BJ (cell line): Measurements from ENCODE around the gene DNAJB9. TPM values are rescaled to one million over a fixed set of nuclear protein-coding genes. Genes with fewer than 3 reads are reported as not detected.
A peak's percentile ranks its signal among the peaks of the same experiment; 100 is the strongest.

Experiments
- CTCF ChIA-PET: fragments of 350-600 bp; formaldehyde crosslinking; extraction: SDS; loops from one replicate; lab custom pipeline; 2021; ENCODE audit warnings: antibody characterized with exemption, inconsistent platforms; lab: Yijun Ruan, JAX
- POLR2A ChIA-PET: fragments of 300-600 bp; sonication (Branson Sonifier 250); formaldehyde crosslinking; extraction: SDS; loops from one replicate; lab custom pipeline; 2021; ENCODE audit warnings: antibody characterized with exemption; lab: Charles Lee
- DNase-seq: peaks from one replicate; pipeline ENCODE4 v3.0.0-alpha.2; 2011; ENCODE audit warnings: low read depth
- H3K27me3 ChIP-seq: 2 replicates; pipeline ENCODE4 v1.6.0; 2011; ENCODE audit warnings: low read length; ENCODE audit not compliant: control insufficient read depth, insufficient read depth
- H3K36me3 ChIP-seq: 2 replicates; pipeline ENCODE4 v1.5.1; 2011; ENCODE audit warnings: low read length; ENCODE audit not compliant: control insufficient read depth, insufficient read depth
- H3K4me3 ChIP-seq: 2 replicates; pipeline ENCODE4 v1.5.1; 2011; ENCODE audit warnings: low read depth, mild to moderate bottlenecking, control low read depth, low read length
- CTCF ChIP-seq: IDR thresholded peaks from 2 replicates; pipeline ENCODE4 v1.5.1; 2011; ENCODE audit warnings: low read depth, mild to moderate bottlenecking, control low read depth, inconsistent platforms, low read length, moderate library complexity; ENCODE audit not compliant: insufficient read depth
- polyA plus RNA-seq: library from polyadenylated mRNA; depleted of rRNA; stranded (reverse); fragments of >200 nt; gene quantifications from 2 replicates; pipeline ENCODE4 v1.2.3, GENCODE V29; 2011

The DNAJB9 gene
- polyA plus RNA-seq, 1 experiment, result 9.0 TPM

DNA sequence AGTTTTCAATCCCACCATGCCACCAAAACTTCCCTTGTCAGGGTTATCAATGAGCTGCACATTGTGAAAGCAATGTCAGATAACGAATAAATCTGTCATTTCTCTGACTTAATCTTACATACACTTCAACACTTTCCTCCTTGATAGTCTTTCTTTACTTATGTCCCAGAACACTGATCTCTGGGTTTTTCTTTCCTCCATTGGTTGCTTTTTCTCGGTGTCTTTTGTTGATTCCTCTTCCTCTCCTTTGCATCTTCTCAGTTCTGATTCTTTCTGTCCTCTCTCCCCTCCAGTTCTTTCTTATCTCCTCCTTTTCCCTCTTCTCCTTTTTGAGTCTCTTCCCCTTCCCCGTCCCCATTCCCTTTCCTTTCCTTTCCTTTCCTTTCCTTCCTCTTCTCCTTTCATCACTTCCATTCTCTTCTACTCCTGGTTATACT lies 16.6 kb downstream of the DNAJB9 start:
- no peaks in the 10 kb centered on the region for H3K27me3 ChIP-seq
- DNase-seq, result no peak
- POLR2A ChIA-PET, result no interaction called here
- H3K4me3 ChIP-seq, result no peak overlapping the region
- TF ChIP-seq CTCF, result no peak
- H3K36me3 ChIP-seq, result no peaks in the 10 kb centered on the region
- CTCF ChIA-PET, result no interaction called here

- no peak for DNase-seq
- CTCF ChIA-PET, result no interaction called here
Measured at GRCh38 chr7:108589199-108589598, 19.5 kb downstream of the DNAJB9 start.

GRCh38 chr7:108589874-108590273 lies 20.2 kb downstream of the DNAJB9 start:
- no peaks in the 10 kb centered on the region for H3K27me3 ChIP-seq
- POLR2A ChIA-PET, result no interaction called here
- TF ChIP-seq CTCF, result no peak
- CTCF ChIA-PET, result no interaction called here
- no peak overlapping the region for H3K4me3 ChIP-seq
- DNase-seq, result no peak
- H3K36me3 ChIP-seq, result no peaks in the 10 kb centered on the region

More at GRCh38 chr7:108589199-108589598, 19.5 kb downstream of the DNAJB9 start:
- TF ChIP-seq CTCF, result no peak
- Histone ChIP-seq H3K27me3 (no peaks in the 10 kb centered on the region), H3K4me3 (no peak overlapping the region), H3K36me3 (no peaks in the 10 kb centered on the region)
- POLR2A ChIA-PET, result no interaction called here

DNA sequence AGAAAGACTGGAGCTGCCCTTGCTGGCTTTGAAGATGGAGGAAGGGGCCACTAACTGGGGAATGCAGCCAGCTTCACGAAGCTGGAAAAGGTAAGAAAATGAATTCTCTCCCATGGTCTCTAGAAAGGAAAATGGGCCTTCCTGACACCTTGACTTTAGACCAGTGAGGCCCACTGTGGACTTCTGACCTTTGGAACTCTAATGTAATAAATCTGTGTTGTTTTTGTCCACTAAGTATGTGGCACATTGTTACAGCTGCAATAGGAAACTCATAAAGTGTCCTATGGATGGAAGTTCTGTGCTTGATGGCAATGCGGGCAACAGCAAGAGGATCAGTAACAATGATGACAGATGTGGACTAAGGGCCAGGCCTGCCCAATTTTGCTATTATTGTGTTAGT lies 20.9 kb downstream of the DNAJB9 start:
- no peak for DNase-seq
- no peak overlapping the region for H3K4me3 ChIP-seq
- no peaks in the 10 kb centered on the region for H3K27me3 ChIP-seq
- no peaks in the 10 kb centered on the region for H3K36me3 ChIP-seq
- no peak for TF ChIP-seq CTCF
- ChIA-PET CTCF (no interaction called here), POLR2A (no interaction called here)

DNA sequence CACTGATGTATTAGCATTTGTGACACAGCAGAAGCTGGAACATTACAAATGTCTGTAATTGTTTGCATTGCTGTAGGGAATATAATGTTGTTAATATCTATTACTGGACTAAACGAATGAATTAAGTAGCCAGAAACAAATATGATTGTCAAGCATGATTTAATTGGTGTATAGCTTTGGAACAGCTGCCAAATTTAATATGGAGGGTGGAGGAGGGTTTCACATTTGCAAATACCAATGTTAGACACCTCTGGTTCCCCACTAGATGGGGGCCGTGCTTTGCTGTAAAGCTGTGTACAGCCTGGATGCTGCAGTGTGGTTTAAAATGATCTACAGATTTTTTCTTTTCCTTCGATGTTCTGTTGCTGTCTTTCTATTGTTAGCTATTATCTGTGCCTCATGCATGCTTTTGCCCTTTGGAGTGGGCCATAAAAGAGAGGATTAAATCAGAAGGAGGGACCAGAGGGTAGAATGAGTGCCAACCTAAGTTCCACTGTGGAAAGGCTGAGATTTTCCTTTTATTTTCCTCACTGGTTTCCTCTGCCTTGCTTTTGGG lies 23.1 kb downstream of the DNAJB9 start:
- no peak for DNase-seq
- POLR2A ChIA-PET, result no interaction called here

More for the DNA sequence above, 23.1 kb downstream of the DNAJB9 start:
- TF ChIP-seq CTCF, result peak; percentile 24; the same call in 1 of the 2 replicates
- CTCF ChIA-PET, result interaction anchor here (1.1 kb wide), 1 partner anchor 21 kb away, joined by 3 read pairs; no protein-coding TSS in a partner anchor
- H3K4me3 ChIP-seq, result no peak overlapping the region
- no peaks in the 10 kb centered on the region for H3K27me3 ChIP-seq
- no peaks in the 10 kb centered on the region for H3K36me3 ChIP-seq
